ENCODE results near the gene CLDN9.

Gene CLDN9, protein sequence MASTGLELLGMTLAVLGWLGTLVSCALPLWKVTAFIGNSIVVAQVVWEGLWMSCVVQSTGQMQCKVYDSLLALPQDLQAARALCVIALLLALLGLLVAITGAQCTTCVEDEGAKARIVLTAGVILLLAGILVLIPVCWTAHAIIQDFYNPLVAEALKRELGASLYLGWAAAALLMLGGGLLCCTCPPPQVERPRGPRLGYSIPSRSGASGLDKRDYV

GRCh38 chr16:3012828-3013420 is at the start of gene CLDN9:
Gene CLDN9 (plus strand): TSS chr16:3012923. CDS start chr16:3013363, 440 bp downstream.
- Mint-ChIP-seq H3K4me1 (peaks cover 11 to 12% of the 10 kb centered on the region in 2 donors), H3K4me3 (no peak within 1 kb of the TSS)
- peak; percentile 36 to 66 for ATAC-seq (replicated peaks)

GRCh38 chr16:2963074-2963722 is 49.5 kb upstream of the CLDN9 start:
- Mint-ChIP-seq H3K4me3 (peak overlapping the region; percentile 87 to 92), H3K27ac (peak overlapping the region; percentile 51), H3K36me3 (no peaks in the 10 kb centered on the region), H3K27me3 (peaks cover 14 to 25% of the 10 kb centered on the region in 2 donors), H3K4me1 (peaks cover 21 to 45% of the 10 kb centered on the region in 2 donors), H3K9me3 (no peaks in the 10 kb centered on the region)
- DNase-seq (no peak), ATAC-seq (replicated peaks) (peak in 1 of 2 donors; percentile 5)

More at GRCh38 chr16:3012828-3013420, at the start of gene CLDN9:
- Mint-ChIP-seq H3K27ac (no peak within 1 kb of the TSS), H3K36me3 (no peaks in the 10 kb centered on the region), H3K27me3 (peaks cover 25 to 51% of the 10 kb centered on the region in 2 donors), H3K9me3 (no peaks in the 10 kb centered on the region)
- DNase-seq = no peak

DNA sequence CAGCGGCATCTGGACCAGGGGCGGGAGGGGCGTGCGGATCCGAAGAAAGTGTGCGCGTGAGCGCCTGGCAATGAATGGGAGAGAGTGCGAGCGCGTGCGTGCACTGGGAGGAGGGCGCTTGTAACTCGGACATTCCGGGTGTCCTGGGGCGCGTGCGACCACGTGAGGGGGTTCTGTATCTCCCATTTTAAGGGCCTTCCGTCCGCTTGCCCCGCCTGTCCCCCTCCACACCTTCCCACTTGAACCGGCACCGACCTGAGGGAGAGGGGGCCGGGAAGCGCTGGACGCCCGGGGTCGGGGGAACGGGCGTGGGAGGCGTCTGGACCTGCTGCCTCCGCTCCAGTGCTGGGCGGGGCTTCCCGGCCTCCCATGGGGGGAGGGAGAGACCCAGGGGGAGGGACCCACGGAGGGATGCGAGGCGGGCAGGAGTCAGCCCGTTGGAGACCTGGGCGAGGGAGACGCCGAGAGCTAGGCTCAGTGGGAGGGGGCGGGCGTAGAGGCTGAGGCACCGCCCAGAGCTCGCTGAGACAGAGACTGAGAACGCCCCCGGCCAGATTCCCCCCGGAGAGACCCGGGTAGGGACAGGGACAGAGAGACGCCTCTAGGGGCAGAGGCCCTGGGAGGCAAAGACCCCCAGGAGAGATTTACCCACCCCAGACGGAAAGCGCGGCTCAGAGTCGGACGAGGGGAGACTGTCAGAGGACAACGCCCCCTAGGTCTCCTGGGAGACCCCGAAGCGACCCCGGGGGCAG is 48.8 kb upstream of the CLDN9 start, which contains the start of gene KREMEN2:
TSS of gene KREMEN2 (plus strand) at position 553 of the 752 bp plus-strand sequence. CDS start 246 bp downstream, outside the sequence.
- Mint-ChIP-seq H3K36me3 (no peaks in the 10 kb centered on the region), H3K27ac (peak within 1 kb of the TSS; percentile 51), H3K4me1 (peaks cover 27 to 52% of the 10 kb centered on the region in 2 donors), H3K27me3 (peaks cover 16 to 29% of the 10 kb centered on the region in 2 donors), H3K4me3 (peak within 1 kb of the TSS; percentile 87 to 92), H3K9me3 (no peaks in the 10 kb centered on the region)
- ATAC-seq (replicated peaks) (peak; percentile 10 to 17), DNase-seq (no peak)

GRCh38 chr16:2964475-2965336 is 48.0 kb upstream of the CLDN9 start:
- Mint-ChIP-seq H3K27me3 (peaks cover 16 to 29% of the 10 kb centered on the region in 2 donors), H3K36me3 (no peaks in the 10 kb centered on the region), H3K4me3 (peak overlapping the region; percentile 87 to 92), H3K9me3 (no peaks in the 10 kb centered on the region), H3K4me1 (peaks cover 27 to 52% of the 10 kb centered on the region in 2 donors), H3K27ac (no peak overlapping the region)
- peak; percentile 60 for DNase-seq
- ATAC-seq (replicated peaks) = peak; percentile 24 to 31

- H3K4me1 Mint-ChIP-seq = peaks cover 33 to 65% of the 10 kb centered on the region in 2 donors
- no peak for DNase-seq
- no peaks in the 10 kb centered on the region for H3K9me3 Mint-ChIP-seq
- no peak overlapping the region for H3K27ac Mint-ChIP-seq
- H3K4me3 Mint-ChIP-seq = no peak overlapping the region
- peaks cover 1 to 5% of the 10 kb centered on the region in 2 donors for H3K36me3 Mint-ChIP-seq
- H3K27me3 Mint-ChIP-seq = peaks cover 18 to 34% of the 10 kb centered on the region in 2 donors
- no peak for ATAC-seq (replicated peaks)
Observed at GRCh38 chr16:2966043-2966807, 46.5 kb upstream of the CLDN9 start.

GRCh38 chr16:2966808-2967191 is 45.9 kb upstream of the CLDN9 start:
- Mint-ChIP-seq H3K27me3 (peaks cover 17 to 34% of the 10 kb centered on the region in 2 donors), H3K9me3 (no peaks in the 10 kb centered on the region), H3K4me3 (no peak overlapping the region), H3K36me3 (peaks cover 3 to 6% of the 10 kb centered on the region in 2 donors), H3K4me1 (peaks cover 31 to 64% of the 10 kb centered on the region in 2 donors), H3K27ac (no peak overlapping the region)
- no peak for ATAC-seq (replicated peaks)
- no peak for DNase-seq

DNA sequence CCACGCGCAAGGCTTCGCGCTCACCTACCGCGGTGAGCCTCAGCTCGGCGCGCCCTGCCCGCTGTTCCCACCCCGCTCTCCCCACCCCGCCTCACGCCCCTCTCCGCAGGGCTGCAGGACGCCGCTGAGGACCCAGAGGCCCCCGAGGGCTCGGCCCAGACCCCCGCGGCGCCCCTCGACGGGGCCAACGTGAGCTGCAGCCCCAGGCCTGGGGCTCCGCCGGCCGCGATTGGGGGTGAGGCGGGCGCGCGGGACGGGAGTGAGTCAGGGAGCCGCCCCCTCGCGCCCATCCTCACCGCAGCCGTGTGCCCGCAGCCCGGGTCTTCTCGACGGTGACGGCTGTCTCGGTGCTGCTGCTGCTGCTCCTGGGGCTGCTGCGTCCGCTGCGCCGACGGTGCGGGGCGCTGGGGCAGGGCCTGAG is 45.5 kb upstream of the CLDN9 start:
- Mint-ChIP-seq H3K4me3 (no peak overlapping the region), H3K27ac (no peak overlapping the region), H3K27me3 (peaks cover 20 to 34% of the 10 kb centered on the region in 2 donors), H3K4me1 (peaks cover 29 to 60% of the 10 kb centered on the region in 2 donors), H3K36me3 (peaks cover 5 to 10% of the 10 kb centered on the region in 2 donors), H3K9me3 (no peaks in the 10 kb centered on the region)
- ATAC-seq (replicated peaks) (no peak), DNase-seq (no peak)

GRCh38 chr16:2967721-2968161 is 45.0 kb upstream of the CLDN9 start:
- ATAC-seq (replicated peaks) = no peak
- H3K4me1 Mint-ChIP-seq = peaks cover 29 to 55% of the 10 kb centered on the region in 2 donors
- no peak overlapping the region for H3K27ac Mint-ChIP-seq
- peaks cover 24 to 34% of the 10 kb centered on the region in 2 donors for H3K27me3 Mint-ChIP-seq
- no peaks in the 10 kb centered on the region for H3K9me3 Mint-ChIP-seq
- DNase-seq = no peak
- H3K4me3 Mint-ChIP-seq = peak overlapping the region; percentile 29 to 88
- peaks cover 5 to 15% of the 10 kb centered on the region in 2 donors for H3K36me3 Mint-ChIP-seq

- Mint-ChIP-seq H3K36me3 (peaks cover 5 to 17% of the 10 kb centered on the region in 2 donors), H3K9me3 (no peaks in the 10 kb centered on the region), H3K27me3 (peaks cover 25 to 34% of the 10 kb centered on the region in 2 donors), H3K4me3 (peak overlapping the region; percentile 80 to 88), H3K27ac (peak overlapping the region; percentile 47), H3K4me1 (peaks cover 27 to 50% of the 10 kb centered on the region in 2 donors)
- ATAC-seq (replicated peaks) (no peak), DNase-seq (no peak)
Observed at GRCh38 chr16:2968368-2968737, 44.4 kb upstream of the CLDN9 start.

GRCh38 chr16:2968738-2969544 is 43.8 kb upstream of the CLDN9 start, which contains the start of gene PAQR4:
Gene PAQR4 (plus strand): TSS chr16:2969348. CDS start chr16:2969675, 327 bp downstream.
- Mint-ChIP-seq H3K36me3 (peaks cover 5 to 17% of the 10 kb centered on the region in 2 donors), H3K27me3 (peaks cover 25 to 28% of the 10 kb centered on the region in 2 donors), H3K4me1 (peaks cover 23 to 44% of the 10 kb centered on the region in 2 donors), H3K4me3 (peak within 1 kb of the TSS; percentile 80 to 88), H3K9me3 (no peaks in the 10 kb centered on the region), H3K27ac (peak within 1 kb of the TSS; percentile 47)
- ATAC-seq (replicated peaks) (peak; percentile 80 to 86), DNase-seq (peak; percentile 82)

- Mint-ChIP-seq H3K27me3 (peaks cover 24 to 25% of the 10 kb centered on the region in 2 donors), H3K4me1 (peaks cover 19 to 35% of the 10 kb centered on the region in 2 donors), H3K4me3 (peak overlapping the region; percentile 73 to 88), H3K36me3 (peaks cover 5 to 17% of the 10 kb centered on the region in 2 donors), H3K27ac (no peak overlapping the region), H3K9me3 (no peaks in the 10 kb centered on the region)
- peak; percentile 53 for DNase-seq
- ATAC-seq (replicated peaks) = peak; percentile 55 to 56
Observed at GRCh38 chr16:2969545-2970521, 42.9 kb upstream of the CLDN9 start.
